Measurements from ENCODE around the gene CDS2. TPM values are rescaled to one million over a fixed set of nuclear protein-coding genes. Genes with fewer than 3 reads are reported as not detected.

The CDS2 gene
- total RNA-seq, 1 experiment from 2014 or later: 21.9 TPM

GRCh38 chr20:5181958-5182357 is 55.1 kb downstream of the CDS2 start:
- peak; percentile 56 for DNase-seq (ENCODE audit: low spot score)

GRCh38 chr20:5182615-5183254 is 55.9 kb downstream of the CDS2 start:
- no peak for DNase-seq (ENCODE audit: low spot score)

GRCh38 chr20:5183731-5184474 is 57.1 kb downstream of the CDS2 start:
- no peak for DNase-seq (ENCODE audit: low spot score)

- no peak for DNase-seq (ENCODE audit: low spot score)
These were observed 57.9 kb downstream of the CDS2 start for GRCh38 chr20:5184684-5185083.

- DNase-seq (ENCODE audit: low spot score): no peak
These were observed 60.3 kb downstream of the CDS2 start for GRCh38 chr20:5187122-5187521.

- DNase-seq (ENCODE audit: low spot score): no peak
These were observed 61.9 kb downstream of the CDS2 start for GRCh38 chr20:5188736-5189135.

- DNase-seq (ENCODE audit: low spot score): no peak
These were observed 63.1 kb downstream of the CDS2 start for GRCh38 chr20:5189917-5190316.

- DNase-seq (ENCODE audit: low spot score): no peak
These were observed 63.6 kb downstream of the CDS2 start for GRCh38 chr20:5190444-5190843.

- DNase-seq (ENCODE audit: low spot score): peak; percentile 87
These were observed 65.2 kb downstream of the CDS2 start for GRCh38 chr20:5191829-5192569.

- no peak for DNase-seq (ENCODE audit: low spot score)
These were observed 66.0 kb downstream of the CDS2 start for GRCh38 chr20:5192570-5193431.

GRCh38 chr20:5195655-5196054 is 68.8 kb downstream of the CDS2 start:
- no peak for DNase-seq (ENCODE audit: low spot score)

GRCh38 chr20:5196149-5196548 is 69.3 kb downstream of the CDS2 start:
- no peak for DNase-seq (ENCODE audit: low spot score)

GRCh38 chr20:5197270-5197827 is 70.5 kb downstream of the CDS2 start:
- DNase-seq (ENCODE audit: low spot score): no peak

GRCh38 chr20:5197847-5198650 is 71.2 kb downstream of the CDS2 start:
- DNase-seq (ENCODE audit: low spot score): no peak

GRCh38 chr20:5198651-5198924 is 71.8 kb downstream of the CDS2 start:
- DNase-seq (ENCODE audit: low spot score): no peak

GRCh38 chr20:5203380-5203779 is 76.6 kb downstream of the CDS2 start:
- no peak for DNase-seq (ENCODE audit: low spot score)

GRCh38 chr20:5205348-5206210 is 78.8 kb downstream of the CDS2 start:
- peak; percentile 77 for DNase-seq (ENCODE audit: low spot score)

- no peak for DNase-seq (ENCODE audit: low spot score)
These were observed 80.3 kb downstream of the CDS2 start for GRCh38 chr20:5207138-5207537.

GRCh38 chr20:5211803-5212714 is 85.3 kb downstream of the CDS2 start:
- no peak for DNase-seq (ENCODE audit: low spot score)
